MM.1S (cell line): ENCODE data around the gene MAJIN.

Experiments used
- CTCF ChIP-seq: fragments of 300-600 bp; sonication (generic); IDR thresholded peaks from 2 replicates; pipeline ENCODE4 v1.5.1; 2016; ENCODE audit warnings: antibody characterized with exemption, low read length, mixed read lengths
- EZH2 ChIP-seq: fragments of 300-600 bp; sonication (generic); optimal IDR thresholded peaks from 2 replicates; pipeline ENCODE3; 2017; ENCODE audit warnings: low read depth, mild to moderate bottlenecking, antibody characterized with exemption, low read length, mixed read lengths

GRCh38 chr11:65021003-65021402 is 49.1 kb upstream of the MAJIN start:
- TF ChIP-seq CTCF (no peak), EZH2 (no peak)
